ENCODE results near the gene EPB41L1.
"Not testable (repeated sequence)": the region's sequence is repeated elsewhere in the genome, so short reads cannot be mapped to it uniquely, and the experiment has no call there.

EPB41L1 gene

DNA sequence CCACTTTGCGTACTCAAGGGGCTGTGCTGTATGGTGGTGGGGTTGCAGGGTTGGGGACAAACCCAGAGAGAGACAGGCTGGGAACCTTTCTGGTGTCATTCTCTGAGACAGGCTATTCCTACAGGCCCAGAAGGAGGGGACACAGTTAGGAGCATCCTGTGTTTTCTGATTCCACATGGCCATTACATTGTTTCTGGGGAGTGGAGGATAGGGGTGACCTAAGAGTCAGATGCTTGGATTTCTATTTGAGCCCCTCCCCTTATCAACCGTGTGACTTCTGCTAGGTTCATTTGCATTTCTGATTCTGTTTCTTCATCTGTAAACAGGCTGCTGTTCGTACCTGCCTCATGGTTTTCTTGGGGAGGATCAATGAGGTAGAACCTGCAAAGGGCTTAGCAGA is 29.4 kb upstream of the EPB41L1 start:
- FAIRE-seq (no peak), DNase-seq (ENCODE audit: insufficient read length, low spot score) (no peak)

DNA sequence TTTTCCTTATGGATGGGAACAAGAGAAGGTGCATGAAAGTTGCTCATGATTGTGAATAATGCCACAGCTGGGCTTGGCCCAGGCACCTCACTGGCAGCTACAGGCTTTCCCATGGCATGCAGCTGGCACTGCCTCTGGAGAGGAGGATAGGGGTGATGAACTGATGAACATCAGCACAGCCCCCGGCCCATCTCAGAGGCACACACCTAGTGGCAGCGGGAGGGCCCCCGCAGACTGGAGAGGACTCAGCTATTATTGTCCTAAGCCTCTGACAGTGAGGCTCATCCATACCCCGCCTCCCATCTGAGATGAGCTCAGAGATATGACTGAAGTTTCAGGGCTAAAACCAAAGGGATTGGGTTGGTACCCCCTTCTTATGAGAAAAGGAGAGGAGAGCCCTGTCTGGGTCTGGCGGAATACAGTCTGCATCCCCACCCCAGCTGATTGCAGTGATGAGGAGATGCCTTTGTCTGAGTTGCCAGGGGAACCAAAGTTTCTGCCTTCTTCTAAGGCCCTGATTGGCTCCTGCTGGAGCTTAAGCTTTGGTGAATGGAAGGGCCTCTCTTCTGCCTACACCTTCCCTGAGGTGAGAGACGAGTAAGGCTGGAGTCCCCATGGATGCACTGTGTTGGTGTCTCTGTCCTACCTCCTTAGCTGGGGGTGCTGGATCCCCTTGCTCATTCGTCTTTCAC is 27.6 kb upstream of the EPB41L1 start:
- DNase-seq (ENCODE audit: insufficient read length, low spot score) (no peak), FAIRE-seq (no peak)

DNA sequence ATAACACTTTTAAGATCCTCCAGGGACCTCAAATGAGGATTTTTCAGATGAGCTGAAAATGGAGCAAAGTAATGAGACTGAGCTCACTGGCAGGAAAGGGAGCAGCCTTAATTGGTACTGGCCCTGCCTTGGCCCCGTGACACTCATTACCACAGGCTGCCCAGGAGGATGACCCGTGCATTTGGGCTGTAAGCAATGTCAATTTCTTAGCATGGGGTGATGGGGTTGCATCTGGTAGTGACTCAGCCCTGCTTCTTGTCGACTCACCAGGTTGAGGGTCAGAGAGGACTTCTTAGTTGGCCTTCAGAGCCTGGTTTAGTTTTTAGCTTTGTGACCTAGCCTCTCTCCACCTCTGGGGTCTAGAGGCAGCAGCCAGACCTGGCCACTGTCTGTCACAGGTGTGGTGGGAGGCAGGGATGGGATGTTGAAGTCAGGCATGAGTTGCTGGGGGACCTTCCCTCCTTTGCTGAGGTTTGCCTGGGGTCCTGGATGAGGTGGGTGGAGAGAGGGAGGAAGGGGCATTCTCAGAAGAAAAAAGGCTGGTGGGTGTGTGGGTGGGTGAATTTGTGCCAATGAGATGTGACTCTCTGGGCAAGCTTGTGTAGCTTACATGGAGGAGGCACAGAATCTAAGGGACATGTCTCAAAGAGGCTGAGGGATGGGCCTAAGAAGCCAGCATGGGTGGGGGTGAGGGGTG is 25.9 kb upstream of the EPB41L1 start:
- FAIRE-seq (peak; percentile 57), DNase-seq (ENCODE audit: insufficient read length, low spot score) (peak; percentile 55)

DNA sequence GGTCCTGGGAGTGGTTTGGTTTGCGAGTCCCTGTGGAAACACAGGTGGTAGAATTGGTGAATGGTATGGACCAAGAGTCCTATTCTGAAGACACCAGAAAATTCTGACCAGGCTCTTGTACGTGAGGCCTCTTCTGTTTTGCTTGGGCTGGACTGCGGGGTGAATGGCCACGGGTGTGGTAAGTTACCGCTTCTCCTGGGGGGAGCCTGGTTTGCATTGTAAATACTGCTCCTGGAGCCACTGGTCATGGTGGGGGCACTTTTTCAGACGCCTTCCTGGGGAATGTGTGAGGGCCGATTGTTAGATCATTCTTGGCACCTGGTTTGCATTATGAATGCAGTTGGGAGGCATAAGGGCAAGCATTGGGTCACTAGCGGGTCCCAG is 25.4 kb upstream of the EPB41L1 start:
- no peak for FAIRE-seq
- DNase-seq (ENCODE audit: insufficient read length, low spot score) = no peak

DNA sequence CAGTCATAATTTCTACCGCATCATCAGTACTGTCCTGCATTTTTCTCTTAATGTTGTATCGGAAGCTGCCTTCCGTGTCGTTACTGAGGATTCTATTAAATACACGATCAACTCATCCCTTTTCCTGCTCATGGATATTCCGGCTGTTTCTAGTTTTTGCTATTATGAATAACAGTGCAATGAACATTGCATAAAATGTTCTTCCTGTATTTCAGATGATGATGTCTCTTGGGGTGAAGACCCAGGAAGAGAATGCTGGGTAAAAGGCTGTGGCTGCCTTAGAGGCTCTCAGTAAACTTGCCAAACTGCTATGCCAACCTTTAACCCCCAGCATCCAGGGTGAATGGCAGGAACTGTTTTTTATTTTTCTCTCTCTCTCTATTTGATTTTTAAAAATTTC is 24.1 kb upstream of the EPB41L1 start:
- FAIRE-seq (no peak), DNase-seq (ENCODE audit: insufficient read length, low spot score) (no peak)

DNA sequence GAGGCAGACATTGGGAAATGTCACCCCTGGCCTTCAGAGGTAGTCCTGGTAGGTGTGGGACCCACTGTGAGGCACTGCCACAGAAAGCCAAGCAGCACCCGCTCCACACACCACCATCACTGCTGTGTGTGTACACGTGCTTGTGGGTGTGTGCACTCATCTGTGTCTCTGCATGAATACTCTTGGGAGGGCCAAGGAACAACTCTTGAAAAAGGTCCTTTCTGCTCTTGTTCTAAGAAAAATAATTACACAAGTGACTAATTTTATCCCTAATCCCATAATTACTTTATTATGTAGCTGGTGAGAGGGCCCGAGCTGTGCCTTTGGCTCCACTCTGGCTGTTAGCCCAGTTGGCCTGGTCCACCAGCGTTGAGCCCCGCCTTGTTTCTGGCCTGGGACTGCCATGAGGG is 21.7 kb upstream of the EPB41L1 start:
- FAIRE-seq (no peak), DNase-seq (ENCODE audit: insufficient read length, low spot score) (no peak)

DNA sequence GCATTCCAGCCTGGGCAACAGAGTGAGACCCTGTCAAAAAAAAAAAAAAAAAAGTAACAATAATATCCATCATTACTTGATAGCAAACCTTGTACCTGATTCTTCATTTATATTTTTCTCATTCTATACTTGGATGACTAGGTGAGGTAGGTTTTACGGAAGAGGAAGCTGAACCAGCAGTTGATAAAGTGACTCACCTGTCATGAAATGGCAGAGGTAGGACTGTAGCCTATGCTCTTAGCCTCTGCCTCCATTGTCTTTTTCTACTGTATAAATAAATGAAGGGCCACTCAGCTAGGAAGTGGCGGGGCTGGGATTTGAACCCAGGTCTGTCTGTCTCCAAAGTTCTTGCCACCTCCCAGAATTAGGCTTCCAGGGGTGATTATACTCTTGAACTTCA is 20.7 kb upstream of the EPB41L1 start:
- FAIRE-seq = no peak
- no peak for DNase-seq (ENCODE audit: insufficient read length, low spot score)

DNA sequence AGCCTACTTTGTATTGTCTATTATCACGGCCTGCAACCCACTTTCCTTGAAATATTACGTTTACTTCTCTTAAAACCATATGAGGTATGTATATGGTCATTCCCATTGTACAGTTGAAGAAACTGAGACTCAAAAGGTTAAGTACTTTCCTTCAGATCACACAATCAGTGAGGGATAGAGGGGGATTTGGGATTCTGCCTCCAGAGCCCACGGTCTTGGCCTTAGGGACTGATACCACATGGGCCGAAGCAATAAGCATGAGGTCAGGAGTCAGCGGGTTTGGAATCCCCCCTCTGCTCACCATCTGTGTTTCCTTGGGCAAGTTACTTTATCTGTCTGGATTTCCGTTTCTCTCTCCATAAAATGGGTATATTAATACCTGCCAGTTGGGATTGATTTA is 19.4 kb upstream of the EPB41L1 start:
- DNase-seq (ENCODE audit: insufficient read length, low spot score) (no peak), FAIRE-seq (no peak)

DNA sequence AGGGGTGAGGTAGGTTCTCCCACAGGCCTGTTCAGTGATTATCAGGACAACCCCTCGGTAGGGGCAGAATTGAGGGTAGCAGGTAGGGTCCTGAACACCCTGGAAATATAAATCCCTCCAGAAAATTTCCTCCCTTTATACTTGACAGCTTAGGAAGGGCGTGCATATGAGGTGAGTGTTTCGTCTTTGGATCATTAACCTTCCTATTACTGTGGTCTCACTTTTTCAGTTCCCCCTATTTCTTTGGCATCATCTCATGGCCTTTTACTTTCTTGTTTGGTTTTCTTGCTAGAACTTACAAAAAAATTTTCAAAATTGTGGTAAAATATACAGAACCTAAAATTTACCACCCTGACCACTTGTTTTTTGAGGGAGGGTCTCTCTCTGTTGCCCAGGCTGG is 18.7 kb upstream of the EPB41L1 start:
- FAIRE-seq = no peak
- DNase-seq (ENCODE audit: insufficient read length, low spot score) = no peak

DNA sequence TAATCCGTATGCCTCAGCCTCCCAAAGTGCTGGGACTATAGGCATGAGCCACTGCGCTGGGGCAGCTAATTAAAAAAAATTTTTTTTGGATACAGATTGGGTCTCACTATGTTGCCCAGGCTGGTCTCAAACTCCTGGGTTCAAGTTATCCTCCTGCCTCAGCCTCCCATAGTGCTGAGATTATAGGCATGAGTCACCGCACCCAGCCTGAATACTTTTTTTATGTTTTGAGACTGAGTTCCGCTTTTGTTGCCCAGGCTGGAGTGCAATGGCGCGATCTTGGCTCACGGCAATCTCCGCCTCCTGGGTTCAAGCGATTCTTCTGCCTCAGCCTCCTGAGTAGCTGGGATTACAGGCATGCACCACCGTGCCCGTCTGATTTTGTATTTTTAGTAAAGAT is 17.2 kb upstream of the EPB41L1 start:
- not testable (repeated sequence) for DNase-seq (ENCODE audit: insufficient read length, low spot score); FAIRE-seq

DNA sequence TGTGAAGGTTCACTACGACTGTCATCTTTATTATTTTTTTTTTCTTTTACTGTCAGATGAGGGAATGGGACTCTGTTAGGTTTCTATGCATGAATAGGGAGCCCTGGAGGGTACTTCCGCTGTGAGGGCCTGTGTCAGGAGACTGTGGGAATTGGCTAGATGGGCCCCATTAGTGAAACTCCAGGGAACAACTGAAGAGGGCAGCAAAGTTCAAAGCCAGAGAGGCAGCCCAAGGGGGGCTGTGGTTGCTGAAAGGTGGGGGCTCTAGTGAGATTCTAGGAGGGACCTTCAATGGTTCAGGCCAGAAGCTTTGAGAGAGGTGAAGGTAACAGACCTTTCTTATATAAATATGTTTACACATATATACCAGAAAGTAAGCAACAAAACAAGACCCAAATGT is 13.2 kb upstream of the EPB41L1 start:
- FAIRE-seq = no peak
- no peak for DNase-seq (ENCODE audit: insufficient read length, low spot score)

DNA sequence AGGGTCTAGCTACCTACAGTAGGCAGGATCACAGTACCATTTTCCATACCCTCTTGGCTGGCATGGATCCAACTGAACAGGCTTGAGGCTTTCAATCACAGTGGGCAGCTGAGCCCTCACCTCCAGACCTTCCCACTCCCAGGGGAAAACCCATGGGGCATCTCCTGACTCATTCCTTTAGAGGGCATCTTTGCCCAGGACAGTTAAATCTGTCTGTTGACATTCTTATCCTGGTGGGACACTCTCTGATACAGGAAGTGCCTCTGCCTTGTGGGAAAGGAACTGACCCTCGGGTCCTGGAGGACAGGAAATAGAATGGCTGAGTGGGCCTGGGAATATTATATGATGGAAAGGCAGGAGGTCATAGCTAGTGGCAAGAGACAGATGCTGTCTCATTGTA is 10.2 kb upstream of the EPB41L1 start:
- FAIRE-seq (peak; percentile 26), DNase-seq (ENCODE audit: insufficient read length, low spot score) (peak; percentile 53)

DNA sequence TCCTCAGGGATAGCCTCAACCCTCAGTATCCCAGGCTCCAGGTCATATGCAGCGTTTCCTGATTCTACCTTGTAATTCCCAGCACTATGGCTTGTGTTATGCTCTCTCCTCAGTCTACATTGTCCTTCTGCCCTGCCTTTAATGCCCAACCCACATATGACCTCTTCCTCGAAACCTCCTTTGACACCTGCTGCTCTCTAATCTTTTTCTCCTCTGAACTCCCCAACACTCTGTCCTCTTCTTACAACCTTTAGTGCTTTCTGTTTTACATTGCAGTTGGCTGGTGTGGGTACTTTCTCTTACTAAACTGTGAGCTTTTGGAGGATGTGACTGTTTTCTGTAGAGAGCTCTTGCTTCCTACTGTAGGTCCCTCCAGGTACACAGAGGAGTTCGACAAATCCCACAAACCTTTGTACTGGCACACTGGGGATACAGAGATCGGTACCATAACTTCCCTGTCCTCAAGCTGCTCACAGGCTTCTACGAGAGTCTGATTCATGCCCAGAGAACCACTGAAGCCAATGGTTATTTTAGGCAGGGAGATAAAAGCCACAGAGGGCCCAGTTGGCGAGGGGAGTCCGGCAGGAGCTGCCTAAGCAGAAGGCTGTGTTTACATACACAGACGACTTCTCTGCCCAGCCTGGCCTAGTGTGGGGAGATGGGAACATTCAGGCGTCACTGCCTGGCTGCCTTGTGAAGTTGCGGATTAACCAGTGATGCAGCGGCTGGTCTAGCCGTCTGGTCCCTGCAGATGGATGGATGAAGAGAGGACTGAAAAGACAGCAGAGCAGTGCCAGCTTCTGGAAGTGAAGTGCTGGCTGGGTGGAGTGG is 8.4 kb upstream of the EPB41L1 start:
- DNase-seq (ENCODE audit: insufficient read length, low spot score) (no peak), FAIRE-seq (no peak)

DNA sequence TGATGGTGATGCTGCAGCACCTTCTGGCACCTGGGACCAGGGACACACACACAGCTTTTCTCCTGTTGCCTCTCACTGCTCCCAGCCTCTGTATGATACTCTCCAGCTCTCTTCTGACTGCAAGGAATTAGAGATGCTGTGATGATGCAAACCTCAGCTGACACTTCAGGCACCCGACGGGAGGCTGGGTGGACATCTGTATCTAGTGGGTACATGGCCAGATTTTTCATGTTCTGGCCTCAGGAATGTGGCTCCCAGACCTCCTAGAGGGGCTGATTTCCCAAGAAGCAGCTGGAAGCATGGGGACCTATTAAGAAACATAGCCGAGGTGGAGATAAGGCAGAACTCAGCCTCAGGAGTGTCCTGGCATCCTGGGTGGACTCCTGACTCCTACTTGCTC is 6.8 kb upstream of the EPB41L1 start:
- no peak for DNase-seq (ENCODE audit: insufficient read length, low spot score)
- no peak for FAIRE-seq

DNA sequence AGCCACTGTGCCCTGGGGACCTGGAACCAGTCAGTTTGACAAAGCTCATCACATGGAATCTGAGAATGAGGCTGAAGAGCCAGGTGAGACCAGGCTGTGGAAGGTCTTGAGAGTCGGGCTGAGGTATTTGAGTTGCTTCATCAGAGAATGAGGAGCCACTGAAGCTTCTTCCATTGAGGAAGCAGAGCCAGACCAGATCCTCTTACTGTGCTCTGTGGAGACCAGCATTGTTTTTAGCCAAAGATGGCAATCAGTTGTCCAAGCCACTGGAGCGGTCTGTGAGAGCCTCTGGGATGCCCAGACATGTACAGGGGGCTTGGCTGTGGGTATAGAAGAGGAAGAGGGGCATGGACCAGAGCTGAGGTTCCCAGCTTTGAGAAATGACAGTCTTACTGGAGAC is 6.1 kb upstream of the EPB41L1 start:
- FAIRE-seq = no peak
- DNase-seq (ENCODE audit: insufficient read length, low spot score) = no peak

DNA sequence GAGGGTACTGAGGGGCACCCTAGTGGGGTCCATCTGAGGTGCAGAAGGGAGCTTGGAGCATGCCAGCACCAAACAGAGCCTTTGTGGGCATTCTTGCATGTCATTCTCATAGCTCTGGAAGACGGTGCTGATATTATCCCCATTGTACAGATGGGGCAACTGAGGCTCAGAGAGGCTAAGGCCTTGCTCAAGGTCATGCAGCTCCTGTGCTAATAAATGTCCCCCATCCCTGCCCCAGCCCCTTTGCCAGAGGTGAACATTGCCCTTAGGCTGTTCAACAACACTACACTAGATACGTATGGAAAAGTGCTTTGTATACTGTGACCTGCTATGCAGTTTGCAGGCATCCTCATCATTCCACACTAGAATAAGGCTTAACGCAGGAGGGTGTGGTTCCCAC is 5.5 kb upstream of the EPB41L1 start:
- FAIRE-seq (no peak), DNase-seq (ENCODE audit: insufficient read length, low spot score) (no peak)

DNA sequence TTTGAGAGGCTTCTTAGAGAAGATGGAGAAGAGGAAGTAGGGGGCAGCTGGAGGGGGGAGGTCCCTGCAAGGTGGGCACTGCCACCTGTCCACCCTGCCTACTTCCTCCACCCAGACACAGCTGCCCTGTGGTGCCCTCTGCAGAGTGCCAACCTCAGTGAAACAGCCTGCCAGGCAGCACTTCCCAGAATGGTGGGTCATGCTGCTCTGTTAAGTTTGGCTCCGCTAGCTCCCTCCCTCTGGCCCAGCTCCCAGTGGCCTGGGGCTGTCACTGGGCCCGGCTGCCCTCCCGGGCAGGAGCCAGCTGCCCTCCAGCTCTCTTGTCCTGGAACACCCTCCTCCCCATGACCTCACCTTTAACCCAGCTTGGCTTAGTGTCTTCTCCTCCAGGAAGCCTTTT is 5.1 kb upstream of the EPB41L1 start:
- FAIRE-seq (no peak), DNase-seq (ENCODE audit: insufficient read length, low spot score) (no peak)

DNA sequence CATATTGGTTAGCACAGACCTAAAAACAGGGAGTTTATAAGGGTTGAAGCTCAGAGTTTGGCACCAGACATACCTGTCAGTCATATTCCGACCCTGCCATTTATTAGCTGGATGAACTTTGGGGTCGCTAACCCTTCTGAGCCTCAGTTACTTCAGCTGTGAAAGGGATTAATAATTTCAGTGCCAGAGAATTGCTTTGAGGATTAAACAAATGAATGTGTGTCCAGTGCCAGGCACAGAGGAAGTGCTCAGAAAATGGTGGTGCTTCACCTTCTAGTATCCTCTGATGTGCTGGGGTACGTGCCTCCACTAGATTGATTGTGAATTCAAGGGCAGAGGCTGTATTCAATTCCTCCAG is 4.1 kb upstream of the EPB41L1 start:
- DNase-seq (ENCODE audit: insufficient read length, low spot score) = no peak
- no peak for FAIRE-seq

DNA sequence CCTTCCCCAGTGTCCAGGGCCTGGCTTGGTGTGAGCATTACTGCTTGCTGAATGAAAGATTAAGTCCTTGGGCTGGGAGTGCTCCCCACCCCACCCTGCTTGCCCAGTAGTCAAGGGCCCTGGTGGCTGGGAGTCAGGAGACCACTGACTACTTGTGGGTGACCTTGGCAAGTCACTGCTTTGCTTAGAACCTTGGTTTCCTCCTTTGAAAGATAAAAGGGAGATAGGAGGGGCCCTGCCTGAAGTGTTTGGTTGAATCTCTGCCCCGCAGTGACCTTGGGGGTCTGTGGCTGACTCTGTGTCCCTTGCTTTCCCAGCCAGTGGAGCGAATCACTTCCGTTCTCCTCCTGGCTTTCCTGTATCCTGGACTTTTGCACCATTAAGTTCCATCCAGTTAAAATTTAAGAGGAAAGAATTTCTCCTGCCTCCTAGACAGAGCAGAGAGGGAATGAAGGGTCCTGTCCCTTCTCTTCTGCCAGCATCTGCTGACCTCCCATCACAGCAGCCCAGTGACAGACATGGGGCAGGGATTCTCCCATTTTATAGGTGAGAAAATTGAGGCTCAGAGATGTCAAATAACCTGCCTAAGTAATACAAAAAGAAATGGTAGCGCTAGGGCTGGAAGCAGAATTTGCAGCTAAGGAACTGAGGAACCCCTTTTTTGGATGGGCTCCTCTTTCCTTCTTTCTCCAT is 3.5 kb upstream of the EPB41L1 start:
- DNase-seq (ENCODE audit: insufficient read length, low spot score) = no peak
- no peak for FAIRE-seq

DNA sequence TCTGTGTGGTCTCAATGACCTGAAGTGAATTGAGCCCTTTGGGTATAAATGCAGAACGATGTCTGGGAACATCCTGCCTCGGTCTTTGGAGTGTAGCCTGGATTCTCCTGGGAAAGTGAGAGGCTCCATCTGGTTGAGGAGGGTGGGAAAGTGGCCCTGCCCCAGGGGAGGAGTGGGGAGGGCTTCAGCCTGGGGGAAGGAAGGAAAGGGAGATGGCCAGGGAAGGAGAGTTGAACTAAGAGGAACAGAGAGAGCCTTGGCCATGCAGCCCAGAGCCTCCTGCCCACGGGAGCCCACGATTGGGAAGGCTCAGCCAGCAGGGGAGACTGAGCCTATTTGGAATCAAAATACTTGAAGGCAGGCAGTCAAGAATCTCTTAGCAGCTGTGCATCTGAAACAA is 2.3 kb upstream of the EPB41L1 start:
- DNase-seq (ENCODE audit: insufficient read length, low spot score) (no peak), FAIRE-seq (no peak)

DNA sequence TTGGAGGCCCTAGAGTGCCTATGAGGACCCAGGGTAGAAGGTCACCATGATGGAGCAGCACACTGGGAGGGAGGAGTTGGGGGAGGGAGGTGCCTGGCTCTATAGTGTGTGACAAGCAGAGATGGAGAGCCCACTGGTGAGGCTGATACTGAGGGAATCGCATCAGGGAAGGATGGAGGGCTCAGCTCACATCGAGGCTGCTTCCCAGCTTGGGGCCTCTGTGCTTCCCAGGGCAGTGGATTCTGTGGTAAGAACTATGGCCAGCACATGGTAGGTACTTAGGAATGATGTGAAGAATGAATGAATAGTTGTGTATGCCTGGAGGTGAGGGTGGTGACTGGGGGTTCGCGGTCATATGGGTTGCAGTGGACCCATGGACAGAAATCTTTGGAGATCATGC is 1.3 kb upstream of the EPB41L1 start:
- peak; percentile 38 for FAIRE-seq

More for the DNA sequence above, 1.3 kb upstream of the EPB41L1 start:
- DNase-seq (ENCODE audit: insufficient read length, low spot score) = no peak
